HG03460 (cell line): ENCODE results near the gene C6orf120.
"Not testable (repeated sequence)": the region's sequence is repeated elsewhere in the genome, so short reads cannot be mapped to it uniquely, and the experiment has no call there.

Source experiments
- ATAC-seq: cut with Tn5 transposase; IDR thresholded peaks from one replicate; pipeline ENCODE4 v1.9.1; 2021; ENCODE audit not compliant: unreplicated experiment

Gene C6orf120

GRCh38 chr6:169678342-169678741, 23.6 kb upstream of the C6orf120 start:
- ATAC-seq, result no peak

GRCh38 chr6:169684056-169684455, 17.9 kb upstream of the C6orf120 start:
- ATAC-seq, result no peak

- ATAC-seq, result no peak
These were observed 16.1 kb upstream of the C6orf120 start for GRCh38 chr6:169685860-169686259.

GRCh38 chr6:169689287-169689686, 12.6 kb upstream of the C6orf120 start:
- ATAC-seq, result no peak

GRCh38 chr6:169691260-169691659, 10.7 kb upstream of the C6orf120 start:
- ATAC-seq, result no peak

- no peak for ATAC-seq
These were observed 9.4 kb upstream of the C6orf120 start for GRCh38 chr6:169692516-169692915.

GRCh38 chr6:169695131-169695530, 6.8 kb upstream of the C6orf120 start:
- no peak for ATAC-seq

GRCh38 chr6:169697115-169697514, 4.8 kb upstream of the C6orf120 start:
- not testable (repeated sequence) for ATAC-seq

GRCh38 chr6:169700296-169700695, 1.6 kb upstream of the C6orf120 start:
- ATAC-seq, result no peak

- ATAC-seq, result peak; percentile 11
These were observed 494 bp upstream of the C6orf120 start for GRCh38 chr6:169701311-169701953.

- ATAC-seq, result no peak
These were observed 917 bp downstream of the C6orf120 start for GRCh38 chr6:169702840-169703246.

GRCh38 chr6:169707772-169708171, 5.8 kb downstream of the C6orf120 start:
- ATAC-seq, result no peak

- ATAC-seq, result no peak
These were observed 7.4 kb downstream of the C6orf120 start for GRCh38 chr6:169709293-169709692.

GRCh38 chr6:169710009-169710408, 8.1 kb downstream of the C6orf120 start:
- ATAC-seq, result no peak

- ATAC-seq, result no peak
These were observed 12.3 kb downstream of the C6orf120 start for GRCh38 chr6:169714178-169714577.

GRCh38 chr6:169714595-169714994, 12.7 kb downstream of the C6orf120 start:
- no peak for ATAC-seq

GRCh38 chr6:169719117-169719516, 17.2 kb downstream of the C6orf120 start:
- no peak for ATAC-seq

- no peak for ATAC-seq
These were observed 18.4 kb downstream of the C6orf120 start for GRCh38 chr6:169720207-169720855.

GRCh38 chr6:169722362-169723199, 20.7 kb downstream of the C6orf120 start:
- ATAC-seq, result peak; percentile 25

GRCh38 chr6:169723200-169723909, 21.4 kb downstream of the C6orf120 start:
- peak; percentile 28 for ATAC-seq

GRCh38 chr6:169723991-169724493, 22.1 kb downstream of the C6orf120 start:
- ATAC-seq, result peak; percentile 36
